CD4-positive, alpha-beta T cell treated with Interleukin-17A for 4 hours (primary cell): Measurements from ENCODE around the gene ABITRAM.
A peak's percentile ranks its signal among the peaks of the same experiment; 100 is the strongest.
"Not testable (repeated sequence)": the region's sequence is repeated elsewhere in the genome, so short reads cannot be mapped to it uniquely, and the experiment has no call there.

Source experiments
- DNase-seq: peaks from one replicate; pipeline ENCODE4 v3.0.0-alpha.2; 2020; ENCODE audit warnings: mixed read lengths

ABITRAM gene, protein sequence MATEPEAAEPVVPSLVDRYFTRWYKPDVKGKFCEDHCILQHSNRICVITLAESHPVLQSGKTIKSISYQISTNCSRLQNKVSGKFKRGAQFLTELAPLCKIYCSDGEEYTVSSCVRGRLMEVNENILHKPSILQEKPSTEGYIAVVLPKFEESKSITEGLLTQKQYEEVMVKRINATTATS

DNA sequence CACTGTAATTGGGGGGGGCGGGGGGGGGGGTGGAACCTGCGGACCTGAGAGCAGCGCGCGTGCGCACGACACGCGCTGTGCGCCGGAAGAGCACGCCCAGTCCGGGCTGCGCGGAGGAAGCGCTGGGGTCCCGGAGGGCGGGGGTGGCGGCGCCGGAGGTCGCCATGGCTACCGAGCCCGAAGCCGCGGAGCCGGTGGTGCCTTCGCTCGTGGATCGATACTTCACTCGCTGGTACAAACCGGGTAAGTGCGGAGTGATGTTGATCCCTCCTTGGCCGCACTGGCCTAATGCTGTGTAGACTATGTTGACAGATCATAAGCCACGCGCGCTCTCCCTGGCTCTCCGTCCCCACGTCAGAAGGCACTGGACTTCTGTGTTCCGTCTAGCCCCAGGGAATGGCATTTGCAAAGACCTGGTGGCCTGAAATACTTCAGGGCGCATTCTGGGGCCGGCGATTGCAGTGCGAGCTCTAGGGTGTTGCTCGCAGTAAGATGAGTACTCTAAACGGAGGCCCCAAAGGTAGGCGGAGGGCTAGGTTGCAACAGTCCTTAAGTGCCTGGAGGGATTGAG is at the start of gene ABITRAM:
Gene ABITRAM, plus strand, starts transcription at position 78 of the 571 bp plus-strand sequence. Its CDS starts 87 bp downstream, at position 165.
- peak; percentile 88 for DNase-seq

DNA sequence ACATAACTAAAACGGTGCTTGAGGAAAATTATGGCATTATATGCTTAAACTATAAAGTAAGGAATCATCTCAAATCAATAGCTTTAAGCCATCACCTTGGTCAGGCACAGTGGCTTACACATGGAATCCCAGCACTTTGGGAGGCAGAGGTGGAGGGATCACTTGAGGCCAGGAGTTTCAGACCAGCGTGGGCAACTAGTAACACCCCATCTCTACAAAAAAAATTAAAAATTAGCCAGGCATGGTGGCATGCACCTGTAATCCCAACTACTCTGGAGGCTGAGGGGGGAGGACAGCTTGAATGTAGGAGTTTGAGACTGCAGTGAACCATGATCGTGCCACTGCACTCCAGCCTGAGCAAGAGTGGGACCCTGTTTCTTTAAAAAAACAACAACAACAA is 49.5 kb upstream of the ABITRAM start:
- no peak for DNase-seq

DNA sequence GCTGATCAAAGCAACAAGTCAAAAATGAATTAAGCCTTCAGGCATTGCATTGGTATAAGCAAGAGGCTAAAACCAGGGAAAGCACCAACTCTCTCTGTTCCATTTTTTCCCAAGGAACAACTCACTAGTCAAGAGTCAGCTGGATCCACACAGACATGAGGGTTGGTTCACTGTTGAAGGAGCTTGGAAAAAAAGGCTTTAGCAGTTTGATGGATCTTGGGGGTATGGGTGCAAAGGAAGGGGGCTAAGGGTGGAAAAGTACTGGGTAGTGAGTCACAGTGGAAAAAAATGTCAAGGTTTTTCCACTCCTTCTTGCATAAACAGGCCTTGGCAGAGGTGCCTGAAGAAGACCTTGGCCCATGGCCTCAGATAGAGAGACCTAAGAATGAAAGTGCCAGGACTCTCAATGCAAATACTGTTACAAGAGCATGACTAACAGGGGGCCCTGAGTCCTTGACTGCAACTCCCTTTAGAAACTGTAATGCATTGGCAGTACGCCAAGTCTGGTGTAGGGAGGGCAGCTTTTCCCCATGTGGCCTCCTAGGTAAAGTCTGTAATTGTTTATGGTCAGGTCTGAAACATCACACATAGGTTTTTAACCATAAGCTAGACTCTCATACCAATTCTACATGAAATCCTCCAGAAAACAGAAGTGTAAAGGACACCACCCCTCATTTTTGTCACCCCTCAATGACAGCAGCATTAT is 48.4 kb upstream of the ABITRAM start:
- peak; percentile 12 for DNase-seq

GRCh38 chr9:108886594-108887271 is 47.5 kb upstream of the ABITRAM start:
- not testable (repeated sequence) for DNase-seq

DNA sequence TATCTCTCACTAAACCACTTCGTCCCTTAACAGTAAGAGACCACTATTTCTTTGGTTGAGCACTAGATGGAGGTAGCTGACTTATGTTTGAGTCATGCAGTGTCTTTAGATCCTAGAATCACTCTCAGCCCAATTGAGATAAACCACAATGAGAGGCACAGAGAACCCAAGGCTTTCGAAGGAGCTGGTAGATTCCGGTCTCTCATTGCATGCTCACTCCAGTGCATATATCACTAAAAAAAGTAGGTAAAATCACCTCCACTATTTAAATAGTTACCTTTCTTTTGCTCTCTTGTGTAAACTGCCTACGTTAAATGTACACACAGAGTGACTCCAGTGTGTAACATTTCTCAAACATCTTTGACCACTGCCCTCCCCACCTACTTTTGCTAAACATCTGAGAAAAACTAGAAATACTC is 44.5 kb upstream of the ABITRAM start:
- DNase-seq, result no peak

DNA sequence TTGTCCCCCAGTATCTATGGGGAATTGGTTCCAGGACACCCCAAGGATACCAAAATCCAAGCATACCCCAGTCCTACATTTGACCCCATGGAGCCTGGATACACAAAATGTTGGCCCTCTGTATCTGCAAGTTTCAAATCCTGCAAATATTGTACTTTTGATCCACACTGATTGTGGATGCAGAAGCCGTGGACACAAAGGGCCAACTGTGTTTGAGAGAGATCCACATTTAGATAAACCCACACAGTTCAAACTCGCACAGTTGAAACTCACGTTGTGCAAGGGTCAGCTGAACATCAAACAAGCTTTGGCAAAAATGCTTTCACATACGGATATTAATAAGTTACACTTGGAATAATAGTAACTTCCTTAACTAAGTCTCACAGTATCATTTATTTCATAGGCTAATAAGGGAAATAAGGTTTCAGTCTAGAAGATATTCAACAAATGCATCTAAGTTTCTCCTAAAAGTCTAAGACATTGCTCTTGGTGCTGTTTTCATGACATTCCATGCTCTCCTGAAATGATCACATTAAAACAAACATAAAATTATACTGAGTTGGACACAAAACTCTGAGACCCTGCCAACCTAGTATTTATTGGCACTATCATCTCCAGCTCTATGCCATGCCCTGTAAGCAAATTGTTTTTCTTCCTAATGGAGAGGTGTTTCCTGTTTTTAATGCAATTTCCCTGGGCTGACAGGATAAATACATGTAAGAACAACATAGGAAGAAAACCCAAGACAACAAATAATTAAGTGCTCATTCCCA is 39.8 kb upstream of the ABITRAM start:
- DNase-seq, result no peak

DNA sequence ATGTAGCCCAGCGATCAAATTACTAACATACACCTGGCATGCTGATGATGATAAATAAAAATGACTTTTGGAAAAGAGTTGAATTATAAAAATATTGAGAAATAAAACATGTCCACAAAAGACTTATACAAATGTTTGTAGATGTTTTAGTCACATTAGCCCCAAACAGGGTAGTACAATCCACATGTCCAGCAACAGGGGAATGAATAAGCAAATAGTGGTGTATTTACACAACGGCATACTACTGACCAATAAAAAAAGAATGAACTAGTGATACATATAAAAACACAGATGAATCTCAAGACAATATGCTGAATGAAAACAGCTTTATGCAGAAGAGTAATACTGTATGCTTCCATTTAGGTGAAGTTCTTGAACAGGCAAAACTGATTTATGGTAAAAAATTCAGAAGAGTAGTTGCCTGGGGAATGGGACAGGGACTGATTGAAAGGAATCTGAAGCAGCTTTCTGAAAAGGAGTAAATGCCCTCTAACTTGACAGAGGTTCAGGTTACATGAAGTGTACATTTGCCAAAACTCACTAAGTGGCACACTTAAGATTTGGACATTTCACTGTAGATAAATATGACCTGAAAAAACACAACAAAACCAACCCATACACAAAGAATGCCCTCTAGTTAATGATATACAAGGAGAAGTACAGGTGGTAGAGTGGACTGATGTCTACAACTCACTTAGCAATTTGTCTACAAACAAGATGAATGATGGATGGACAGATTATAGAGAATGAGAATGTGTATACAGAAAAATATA is 36.7 kb upstream of the ABITRAM start:
- no peak for DNase-seq

DNA sequence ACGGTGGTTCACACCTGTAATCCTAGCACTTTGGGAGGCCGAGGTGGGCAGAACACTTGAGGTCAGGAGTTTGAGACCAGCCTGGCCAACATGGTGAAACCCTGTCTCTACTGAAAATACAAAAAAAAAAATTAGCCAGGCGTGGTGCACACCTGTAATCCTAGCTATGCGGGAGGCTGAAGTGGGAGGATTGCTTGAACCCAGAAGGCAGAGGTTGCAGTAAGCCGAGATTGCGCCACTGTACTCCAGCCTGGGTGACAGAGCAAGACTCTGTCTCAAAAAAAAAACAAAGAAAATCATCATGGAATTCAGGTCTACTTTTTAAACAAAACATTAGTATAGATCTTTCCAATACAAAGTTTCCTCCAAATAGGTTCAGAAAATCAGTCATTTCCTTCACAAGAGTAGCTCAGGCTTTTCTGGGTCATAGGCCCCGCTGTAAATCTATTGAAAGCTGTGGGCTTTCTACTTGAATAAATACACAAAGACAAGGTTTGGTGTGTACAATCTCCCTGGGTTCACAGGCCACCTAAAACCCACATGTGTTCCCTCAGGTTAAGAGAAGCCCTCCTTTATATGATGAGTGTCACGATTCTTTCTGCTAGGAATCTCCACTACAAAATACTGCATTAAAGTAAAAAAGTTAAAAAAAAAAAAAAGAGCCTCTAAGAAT is 35.0 kb upstream of the ABITRAM start:
- not testable (repeated sequence) for DNase-seq

GRCh38 chr9:108900176-108900575 is 34.0 kb upstream of the ABITRAM start:
- no peak for DNase-seq

GRCh38 chr9:108903420-108904103 is 30.6 kb upstream of the ABITRAM start:
- DNase-seq, result no peak

DNA sequence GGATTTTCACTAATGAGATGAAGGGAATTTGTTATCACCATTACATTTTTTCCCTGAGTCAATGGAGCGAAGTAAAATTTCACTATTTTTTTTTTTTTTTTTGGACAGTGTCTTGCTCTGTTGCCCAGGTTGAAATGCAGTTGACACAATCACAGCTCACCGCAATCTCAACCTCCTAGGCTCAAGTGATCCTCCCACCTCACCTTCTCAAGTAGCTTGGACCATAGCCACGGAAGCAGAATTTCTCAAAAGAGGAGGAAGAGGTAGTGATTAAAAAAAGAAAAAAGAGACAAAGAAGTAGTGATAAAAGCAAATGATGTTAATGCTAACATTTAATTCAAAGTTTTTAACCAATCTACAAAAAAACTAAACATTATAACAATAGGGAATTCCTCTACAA is 30.0 kb upstream of the ABITRAM start:
- DNase-seq, result no peak

DNA sequence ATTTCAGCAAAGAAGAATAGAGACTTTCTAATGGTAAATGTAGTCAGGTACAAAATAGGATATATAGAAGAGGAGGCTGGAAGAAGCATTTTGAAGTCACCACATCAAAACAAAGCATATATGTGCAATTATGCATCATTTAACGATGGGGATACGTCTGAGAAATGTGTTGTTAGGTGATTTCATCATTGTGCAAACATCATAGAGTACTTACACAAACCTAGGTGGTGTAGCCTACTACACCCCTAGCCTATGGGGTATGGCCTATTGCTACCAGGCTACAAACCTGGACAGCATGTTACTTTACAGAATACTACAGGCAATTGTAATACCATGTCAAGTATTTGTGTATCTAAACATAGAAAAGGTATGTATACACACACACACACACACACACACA is 28.7 kb upstream of the ABITRAM start:
- no peak for DNase-seq

DNA sequence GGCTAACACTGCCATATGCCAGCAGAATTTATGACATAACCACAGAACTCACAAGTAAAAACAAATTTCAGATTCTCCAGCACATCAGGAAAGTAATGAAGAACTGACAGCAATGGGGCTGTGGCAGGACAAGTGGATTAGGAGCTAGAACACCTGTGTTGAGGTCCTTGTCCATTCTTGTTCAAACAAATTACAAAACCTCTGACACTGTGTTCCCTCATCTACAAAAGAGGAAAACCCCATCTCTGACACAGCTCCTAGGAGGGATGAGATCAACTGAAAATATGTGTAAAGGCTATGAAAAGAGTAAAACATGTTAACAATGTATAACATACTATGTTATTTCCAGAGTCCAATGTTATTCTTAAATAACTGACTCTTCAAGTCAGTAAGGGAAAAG is 23.8 kb upstream of the ABITRAM start:
- no peak for DNase-seq

DNA sequence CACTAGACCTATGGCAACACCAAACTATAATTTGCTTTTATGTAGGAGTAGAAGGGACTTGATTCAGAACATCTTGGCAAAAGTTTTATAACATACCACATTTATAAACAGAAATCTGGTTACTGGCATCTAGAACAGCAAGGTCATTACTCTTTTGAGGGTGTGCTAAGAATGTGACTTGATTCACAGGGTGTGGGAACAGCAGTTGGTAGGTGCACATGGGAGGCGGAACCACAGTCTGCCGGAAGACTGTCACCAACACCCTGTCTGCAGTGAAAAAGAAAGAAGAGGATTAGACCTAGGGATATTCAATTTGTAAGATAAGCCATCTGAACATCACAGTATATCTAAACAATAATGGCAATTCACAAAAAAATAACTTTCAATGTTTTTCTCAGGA is 23.3 kb upstream of the ABITRAM start:
- DNase-seq, result no peak

GRCh38 chr9:108911820-108912219 is 22.4 kb upstream of the ABITRAM start:
- DNase-seq, result peak; percentile 42

DNA sequence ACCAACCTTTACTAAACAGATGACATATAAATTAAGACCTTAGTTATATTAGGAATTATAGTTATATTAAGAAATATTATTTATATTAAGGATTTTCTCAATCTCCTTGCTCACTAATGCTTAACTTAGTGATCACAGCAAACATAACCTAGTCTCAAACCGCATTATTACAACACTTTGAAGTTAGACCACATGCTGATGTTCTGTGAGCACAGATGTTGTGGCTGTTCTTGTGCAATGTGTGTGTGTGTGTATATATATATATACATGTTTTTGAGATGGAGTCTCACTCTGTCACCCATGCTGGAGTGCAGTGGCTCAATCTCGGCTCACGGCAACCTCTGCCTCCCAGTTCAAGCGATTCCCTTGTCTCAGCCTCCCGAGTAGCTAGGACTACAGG is 20.8 kb upstream of the ABITRAM start:
- no peak for DNase-seq

GRCh38 chr9:108919517-108919916 is 14.7 kb upstream of the ABITRAM start:
- no peak for DNase-seq

DNA sequence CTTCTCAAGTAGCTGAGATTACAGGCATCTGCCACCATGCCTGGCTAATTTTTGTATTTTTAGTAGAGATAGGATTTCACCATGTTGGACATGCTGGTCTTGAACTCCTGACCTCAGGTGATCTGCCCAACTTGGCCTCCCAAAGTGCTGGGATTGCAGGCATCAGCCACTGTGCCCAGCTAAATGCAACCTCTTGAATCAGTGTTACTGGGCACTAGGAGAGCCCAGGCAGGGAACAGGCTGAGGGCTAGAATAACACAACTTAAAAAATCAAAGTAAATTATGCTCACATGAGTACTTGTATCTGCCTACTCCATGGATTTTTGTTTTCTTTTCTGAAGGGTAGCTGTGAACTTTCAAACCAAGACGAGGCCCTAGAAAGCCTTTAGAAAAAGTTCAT is 13.8 kb upstream of the ABITRAM start:
- not testable (repeated sequence) for DNase-seq

GRCh38 chr9:108921200-108921599 is 13.0 kb upstream of the ABITRAM start:
- DNase-seq, result no peak

DNA sequence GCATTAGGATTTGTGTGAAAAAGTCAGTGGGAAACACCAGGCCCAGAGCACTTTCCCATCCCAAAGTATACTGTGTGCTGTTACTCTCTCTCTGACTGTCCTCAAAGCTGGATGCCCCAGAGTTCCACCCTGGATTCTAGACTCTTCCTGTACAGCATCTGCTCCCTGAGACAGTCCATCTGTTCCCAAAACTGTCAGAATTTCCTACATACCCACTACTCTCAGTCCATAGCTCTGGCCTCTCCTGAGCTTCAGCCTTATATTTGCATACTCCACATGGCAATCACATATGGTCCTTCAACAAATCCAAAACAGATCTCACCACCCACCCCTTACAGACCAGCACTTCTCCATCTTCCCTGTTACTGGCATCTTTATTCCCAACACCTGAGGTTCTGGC is 9.7 kb upstream of the ABITRAM start:
- DNase-seq, result no peak

- no peak for DNase-seq
Observed at GRCh38 chr9:108928386-108928785, 5.8 kb upstream of the ABITRAM start.
